ENCODE measurements around the gene DTNB. TPM values are rescaled to one million over a fixed set of nuclear protein-coding genes. Genes with fewer than 3 reads are reported as not detected.
"Not testable (repeated sequence)": the region's sequence is repeated elsewhere in the genome, so short reads cannot be mapped to it uniquely, and the experiment has no call there.

Gene DTNB
- total RNA-seq, 4 donors from 2014 or later, result 5.2 to 9.9 (median 9.2) TPM

- no peak for ATAC-seq (ENCODE audit: low FRiP score)
- no peak for DNase-seq (ENCODE audit: low spot score)
- TF ChIP-seq CTCF (IDR thresholded peaks at IDR 0.05), result no peak
Measured at GRCh38 chr2:25420820-25421237, 252.5 kb downstream of the DTNB start.

- ATAC-seq (ENCODE audit: low FRiP score) (no peak), DNase-seq (ENCODE audit: low spot score) (no peak)
- TF ChIP-seq CTCF (IDR thresholded peaks at IDR 0.05), result no peak
Measured at GRCh38 chr2:25419678-25420242, 253.6 kb downstream of the DTNB start.

GRCh38 chr2:25418944-25419677, 254.3 kb downstream of the DTNB start:
- no peak for ATAC-seq (ENCODE audit: low FRiP score)
- DNase-seq (ENCODE audit: low spot score), result no peak
- TF ChIP-seq CTCF (IDR thresholded peaks at IDR 0.05), result no peak

DNA sequence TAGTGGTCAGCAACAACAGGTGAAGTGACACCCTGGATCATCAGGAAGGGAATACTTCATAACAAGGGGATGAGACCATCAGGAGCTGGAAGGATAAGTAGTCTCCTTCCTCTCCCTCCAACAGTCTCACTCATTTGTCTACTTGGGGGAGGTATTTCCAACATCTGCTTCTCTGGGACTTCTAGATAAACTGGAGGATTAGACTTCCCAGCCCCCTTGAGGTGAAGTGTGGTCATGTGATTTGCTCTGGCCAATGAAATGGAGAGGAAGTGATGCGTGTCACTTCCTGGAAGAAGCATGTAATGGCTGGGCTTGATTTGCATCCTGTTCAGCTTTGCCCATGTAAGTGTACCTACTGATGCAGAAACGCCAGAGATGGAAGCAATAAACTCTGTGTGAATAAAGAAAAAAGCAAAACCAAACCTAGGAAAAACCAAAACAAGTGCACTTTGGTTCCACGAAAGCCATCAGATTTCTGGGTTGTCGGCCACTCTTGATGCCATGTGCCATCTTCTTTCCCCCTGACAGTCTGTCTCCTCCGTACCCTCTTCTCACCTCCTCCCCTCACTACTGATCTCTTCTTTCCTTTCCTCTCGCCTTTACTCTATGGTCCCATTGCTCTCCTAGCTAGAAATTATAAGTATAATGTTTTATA, 255.5 kb downstream of the DTNB start:
- TF ChIP-seq CTCF (IDR thresholded peaks at IDR 0.05), result no peak
- ATAC-seq (ENCODE audit: low FRiP score) (no peak), DNase-seq (ENCODE audit: low spot score) (no peak)

- TF ChIP-seq CTCF (IDR thresholded peaks at IDR 0.05), result no peak
- no peak for ATAC-seq (ENCODE audit: low FRiP score)
- no peak for DNase-seq (ENCODE audit: low spot score)
Measured at GRCh38 chr2:25416674-25417073, 256.7 kb downstream of the DTNB start.

- no peak for TF ChIP-seq CTCF (IDR thresholded peaks at IDR 0.05)
- DNase-seq (ENCODE audit: low spot score) (no peak), ATAC-seq (ENCODE audit: low FRiP score) (no peak)
Measured at GRCh38 chr2:25414781-25415180, 258.6 kb downstream of the DTNB start.

GRCh38 chr2:25413409-25413808, 260.0 kb downstream of the DTNB start:
- not testable (repeated sequence) for DNase-seq (ENCODE audit: low spot score); ATAC-seq (ENCODE audit: low FRiP score)
